ENCODE data around the gene CCDC74B. TPM values are rescaled to one million over a fixed set of nuclear protein-coding genes. Genes with fewer than 3 reads are reported as not detected.
A peak's percentile ranks its signal among the peaks of the same experiment; 100 is the strongest.
"Not testable (repeated sequence)": the region's sequence is repeated elsewhere in the genome, so short reads cannot be mapped to it uniquely, and the experiment has no call there.

The CCDC74B gene
- total and polyA plus RNA-seq, 5 donors = 0.72 to 2.2 (median 1.4) TPM

- Histone ChIP-seq H3K27me3 (ENCODE audit: control insufficient read depth, insufficient read depth) (no peaks in the 10 kb centered on the region), H3K9me3 (ENCODE audit: control insufficient read depth, low read length) (no peaks in the 10 kb centered on the region), H3K27ac (ENCODE audit: low read length) (no peak overlapping the region), H3K4me3 (ENCODE audit: low read length) (no peak overlapping the region), H3K4me1 (ENCODE audit: control insufficient read depth, insufficient read depth, low read length) (no peaks in the 10 kb centered on the region)
- intact Hi-C loops (cut with DNase I) = loop anchor here in 2 of 4 donors (5.0 kb wide), 1 partner anchor 176 kb away; no protein-coding TSS in a partner anchor
- 85% methylated on average over 9 of the region's 9 CpGs for WGBS
- DNase-seq (no peak), ATAC-seq (no peak)
These were observed 11.7 kb upstream of the CCDC74B start for GRCh38 chr2:130156624-130157004.

DNA sequence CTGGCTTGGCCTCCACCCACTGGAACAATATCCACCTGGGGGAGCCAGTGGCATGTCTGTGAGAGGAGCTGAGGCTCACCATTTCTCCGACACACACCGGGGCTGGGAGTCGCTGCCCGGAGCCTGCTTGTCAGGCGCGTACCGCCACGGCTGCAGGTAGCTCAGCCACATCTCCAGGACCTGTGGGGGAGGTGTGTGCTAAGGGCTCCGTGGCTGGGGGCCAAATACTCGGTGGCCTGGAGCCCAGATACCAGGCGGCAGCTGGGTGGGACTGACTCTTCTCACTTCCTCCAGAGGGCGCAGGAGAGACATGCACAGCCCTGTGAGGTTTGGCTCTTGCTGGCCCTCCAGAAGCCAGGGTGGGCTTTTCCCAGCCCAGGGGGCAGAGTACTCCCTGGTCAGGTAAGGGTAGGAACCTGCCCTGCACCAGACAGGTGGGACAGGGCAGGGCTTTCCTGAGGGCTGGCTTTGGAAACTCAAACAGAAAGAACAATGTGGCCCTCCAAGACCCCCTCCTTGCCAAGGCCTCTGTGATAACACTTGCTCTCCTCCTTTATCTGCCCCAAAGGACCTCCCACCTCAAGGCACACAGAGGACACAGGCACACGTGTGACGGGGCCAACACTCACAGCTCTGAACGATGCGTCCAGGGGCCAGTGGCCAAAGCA, 11.2 kb upstream of the CCDC74B start:
- intact Hi-C loops (cut with DNase I) = loop anchor here in 2 of 4 donors (5.0 kb wide), 1 partner anchor 176 kb away; no protein-coding TSS in a partner anchor
- H3K27me3 ChIP-seq (ENCODE audit: control insufficient read depth, insufficient read depth); H3K9me3 ChIP-seq (ENCODE audit: control insufficient read depth, low read length); H3K4me1 ChIP-seq (ENCODE audit: control insufficient read depth, insufficient read depth, low read length); H3K27ac ChIP-seq (ENCODE audit: low read length); H3K4me3 ChIP-seq (ENCODE audit: low read length): not testable (repeated sequence)
- 51% methylated on average over 16 of the region's 16 CpGs for WGBS
- peak; percentile 41 to 85 (median 81) for DNase-seq
- peak; percentile 39 to 53 for ATAC-seq

GRCh38 chr2:130154773-130155765, 10.2 kb upstream of the CCDC74B start:
- no peak overlapping the region for H3K4me3 ChIP-seq (ENCODE audit: low read length)
- intact Hi-C loops (cut with DNase I) = loop anchor here in 2 of 4 donors (5.0 kb wide), 1 partner anchor 177 kb away; no protein-coding TSS in a partner anchor
- no peaks in the 10 kb centered on the region for H3K4me1 ChIP-seq (ENCODE audit: control insufficient read depth, insufficient read depth, low read length)
- H3K27ac ChIP-seq (ENCODE audit: low read length) = no peak overlapping the region
- H3K27me3 ChIP-seq (ENCODE audit: control insufficient read depth, insufficient read depth) = no peaks in the 10 kb centered on the region
- 93% methylated on average over 29 of the region's 29 CpGs for WGBS
- no peaks in the 10 kb centered on the region for H3K9me3 ChIP-seq (ENCODE audit: control insufficient read depth, low read length)
- ATAC-seq (no peak), DNase-seq (no peak)

- WGBS = 91% methylated on average over 8 of the region's 8 CpGs
- H3K27me3 ChIP-seq (ENCODE audit: control insufficient read depth, insufficient read depth); H3K4me1 ChIP-seq (ENCODE audit: control insufficient read depth, insufficient read depth, low read length); H3K9me3 ChIP-seq (ENCODE audit: control insufficient read depth, low read length); DNase-seq; intact Hi-C loops (cut with DNase I); ATAC-seq; H3K4me3 ChIP-seq (ENCODE audit: low read length); H3K27ac ChIP-seq (ENCODE audit: low read length): not testable (repeated sequence)
These were observed 9.5 kb upstream of the CCDC74B start for GRCh38 chr2:130154423-130154770.

GRCh38 chr2:130153721-130154422, 9.0 kb upstream of the CCDC74B start:
- WGBS = 90% methylated on average over 21 of the region's 23 CpGs
- H3K27ac ChIP-seq (ENCODE audit: low read length); H3K9me3 ChIP-seq (ENCODE audit: control insufficient read depth, low read length); H3K27me3 ChIP-seq (ENCODE audit: control insufficient read depth, insufficient read depth); DNase-seq; H3K4me3 ChIP-seq (ENCODE audit: low read length); ATAC-seq; intact Hi-C loops (cut with DNase I); H3K4me1 ChIP-seq (ENCODE audit: control insufficient read depth, insufficient read depth, low read length): not testable (repeated sequence)

DNA sequence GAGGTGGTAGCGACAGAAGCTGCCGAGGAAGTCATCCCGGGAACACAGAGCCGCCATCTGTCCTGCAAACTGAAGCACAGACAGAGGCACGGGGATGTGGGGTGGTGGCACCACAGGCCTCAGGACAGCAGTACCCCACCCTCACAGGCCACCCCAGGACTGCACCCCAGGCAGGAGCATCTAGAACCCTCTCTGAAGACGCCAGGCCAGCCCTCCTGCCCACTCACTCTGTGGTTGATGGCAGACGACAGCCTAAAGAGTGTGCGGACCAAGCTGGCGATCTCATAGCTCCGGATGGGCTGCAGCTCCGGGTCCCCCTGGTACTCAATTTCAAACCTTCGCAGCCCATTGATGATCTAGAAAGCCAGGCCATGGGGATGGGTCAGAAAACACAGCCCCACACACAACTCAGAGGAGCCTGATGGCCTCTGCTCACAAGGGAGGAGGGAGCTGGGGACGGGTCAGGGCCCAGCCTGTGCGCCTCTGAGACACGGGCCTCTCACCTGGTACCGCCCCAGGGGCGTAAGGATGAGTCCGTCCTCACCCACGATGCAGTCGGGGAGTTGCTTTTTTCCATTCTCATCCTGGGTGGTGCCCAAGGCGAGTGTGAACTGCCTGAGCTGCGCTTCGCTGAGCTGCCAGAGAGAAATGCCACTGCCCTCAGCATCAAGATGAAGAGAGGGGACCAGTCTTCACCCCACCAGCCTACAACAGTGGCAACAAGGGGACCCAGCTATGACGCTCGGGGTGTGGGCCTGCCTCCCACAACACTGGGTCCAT, 8.1 kb upstream of the CCDC74B start:
- H3K27me3 ChIP-seq (ENCODE audit: control insufficient read depth, insufficient read depth) = no peaks in the 10 kb centered on the region
- intact Hi-C loops (cut with DNase I) = no loop called here
- no peak overlapping the region for H3K4me3 ChIP-seq (ENCODE audit: low read length)
- H3K27ac ChIP-seq (ENCODE audit: low read length) = no peak overlapping the region
- WGBS = 93% methylated on average over 25 of the region's 25 CpGs
- ATAC-seq = no peak
- no peak for DNase-seq
- no peaks in the 10 kb centered on the region for H3K9me3 ChIP-seq (ENCODE audit: control insufficient read depth, low read length)
- H3K4me1 ChIP-seq (ENCODE audit: control insufficient read depth, insufficient read depth, low read length) = no peaks in the 10 kb centered on the region

GRCh38 chr2:130152136-130152815, 7.4 kb upstream of the CCDC74B start:
- WGBS = 95% methylated on average over 27 of the region's 27 CpGs
- H3K27me3 ChIP-seq (ENCODE audit: control insufficient read depth, insufficient read depth); H3K4me3 ChIP-seq (ENCODE audit: low read length); H3K4me1 ChIP-seq (ENCODE audit: control insufficient read depth, insufficient read depth, low read length); DNase-seq; intact Hi-C loops (cut with DNase I); H3K27ac ChIP-seq (ENCODE audit: low read length); H3K9me3 ChIP-seq (ENCODE audit: control insufficient read depth, low read length); ATAC-seq: not testable (repeated sequence)

DNA sequence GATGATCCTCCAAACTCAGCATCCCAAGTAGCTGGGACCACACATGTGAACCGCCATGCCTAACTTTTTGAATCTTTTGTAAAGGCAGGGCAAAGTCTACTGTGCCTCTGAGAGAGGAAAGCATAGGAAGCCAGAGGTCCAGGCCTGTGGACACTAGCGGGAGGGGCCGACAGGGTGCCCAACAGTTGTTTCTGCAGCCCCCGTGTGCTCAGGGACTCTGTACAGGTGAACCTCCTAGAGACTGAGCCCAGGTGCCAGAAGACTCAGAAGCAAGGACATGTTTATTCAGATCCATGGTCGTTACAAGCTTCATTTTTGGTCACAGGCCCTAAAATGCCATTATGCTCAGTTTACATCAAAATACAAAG, 6.2 kb upstream of the CCDC74B start:
- H3K27me3 ChIP-seq (ENCODE audit: control insufficient read depth, insufficient read depth); DNase-seq; H3K4me3 ChIP-seq (ENCODE audit: low read length); intact Hi-C loops (cut with DNase I); ATAC-seq; H3K4me1 ChIP-seq (ENCODE audit: control insufficient read depth, insufficient read depth, low read length); H3K27ac ChIP-seq (ENCODE audit: low read length); H3K9me3 ChIP-seq (ENCODE audit: control insufficient read depth, low read length): not testable (repeated sequence)
- WGBS = 70% methylated on average over 5 of the region's 5 CpGs

- 86% methylated on average over 23 of the region's 23 CpGs for WGBS
- H3K27ac ChIP-seq (ENCODE audit: low read length) = no peak overlapping the region
- H3K27me3 ChIP-seq (ENCODE audit: control insufficient read depth, insufficient read depth) = no peaks in the 10 kb centered on the region
- H3K4me1 ChIP-seq (ENCODE audit: control insufficient read depth, insufficient read depth, low read length) = no peaks in the 10 kb centered on the region
- DNase-seq (no peak), ATAC-seq (no peak)
- intact Hi-C loops (cut with DNase I) = no loop called here
- H3K9me3 ChIP-seq (ENCODE audit: control insufficient read depth, low read length) = no peaks in the 10 kb centered on the region
- H3K4me3 ChIP-seq (ENCODE audit: low read length) = no peak overlapping the region
These were observed 5.6 kb upstream of the CCDC74B start for GRCh38 chr2:130150181-130151144.

All from right cardiac atrium (tissue), 5 donors.